AG04449 (cell line): ENCODE data around the gene CMIP.

Experiments used
- CTCF ChIA-PET: fragments of 350-600 bp; formaldehyde crosslinking; extraction: SDS; loops from one replicate; lab custom pipeline; 2021; ENCODE audit warnings: antibody characterized with exemption; lab: Yijun Ruan, JAX
- POLR2A ChIA-PET: fragments of 400-600, 350-600 bp; formaldehyde crosslinking; extraction: SDS; loops from one replicate; lab custom pipeline; 2020; ENCODE audit warnings: antibody characterized with exemption, inconsistent platforms; lab: Yijun Ruan, JAX
- DNase-seq: peaks from one replicate; pipeline ENCODE4 v3.0.0-alpha.2; 2010; ENCODE audit warnings: low read depth, low spot score
- H3K4me3 ChIP-seq: 2 replicates; pipeline ENCODE4 v1.5.1; 2011; ENCODE audit warnings: low read depth, mild to moderate bottlenecking, control low read depth, low read length
- TF ChIP-seq, protein P1 (sequence below): IDR thresholded peaks from one replicate; pipeline ENCODE4 v1.5.1; 2011; ENCODE audit warnings: mild to moderate bottlenecking, moderate library complexity, low read length, control low read depth, inconsistent platforms; ENCODE audit not compliant: insufficient read depth; ENCODE audit errors: missing control alignments

CMIP gene

DNA sequence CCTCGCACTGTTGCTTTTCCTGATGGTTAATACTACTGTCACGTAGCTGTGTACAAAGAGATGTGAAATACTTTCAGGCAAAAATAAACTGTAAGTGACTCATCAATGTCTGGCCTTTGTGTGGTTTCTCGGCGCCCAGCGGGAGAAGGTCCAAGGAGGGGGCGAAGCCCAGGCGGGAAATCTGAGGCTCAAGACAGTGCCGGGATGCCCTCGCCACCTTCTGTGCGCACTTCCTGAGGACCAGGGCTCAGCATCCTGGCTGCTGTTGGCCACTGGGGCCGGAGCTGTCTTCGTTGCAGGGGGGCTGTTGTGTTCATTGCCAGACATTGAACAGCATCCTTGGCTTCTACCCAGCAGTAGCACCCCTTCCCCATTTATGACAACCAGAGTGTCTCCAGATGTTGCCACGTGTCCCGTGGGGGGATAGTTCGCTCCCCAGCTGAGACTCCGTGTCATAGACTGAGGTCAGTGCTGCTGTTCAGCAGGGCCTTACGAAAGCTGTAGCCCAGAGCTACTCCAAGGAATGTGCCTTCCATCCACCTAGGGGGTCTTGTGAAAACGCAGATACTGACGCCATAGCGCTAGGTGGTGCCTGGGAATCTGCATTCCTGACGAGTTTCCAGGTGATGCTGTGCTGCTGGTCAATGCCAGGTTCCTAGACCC lies 267.2 kb downstream of the CMIP start:
- TF ChIP-seq, protein P1, sequence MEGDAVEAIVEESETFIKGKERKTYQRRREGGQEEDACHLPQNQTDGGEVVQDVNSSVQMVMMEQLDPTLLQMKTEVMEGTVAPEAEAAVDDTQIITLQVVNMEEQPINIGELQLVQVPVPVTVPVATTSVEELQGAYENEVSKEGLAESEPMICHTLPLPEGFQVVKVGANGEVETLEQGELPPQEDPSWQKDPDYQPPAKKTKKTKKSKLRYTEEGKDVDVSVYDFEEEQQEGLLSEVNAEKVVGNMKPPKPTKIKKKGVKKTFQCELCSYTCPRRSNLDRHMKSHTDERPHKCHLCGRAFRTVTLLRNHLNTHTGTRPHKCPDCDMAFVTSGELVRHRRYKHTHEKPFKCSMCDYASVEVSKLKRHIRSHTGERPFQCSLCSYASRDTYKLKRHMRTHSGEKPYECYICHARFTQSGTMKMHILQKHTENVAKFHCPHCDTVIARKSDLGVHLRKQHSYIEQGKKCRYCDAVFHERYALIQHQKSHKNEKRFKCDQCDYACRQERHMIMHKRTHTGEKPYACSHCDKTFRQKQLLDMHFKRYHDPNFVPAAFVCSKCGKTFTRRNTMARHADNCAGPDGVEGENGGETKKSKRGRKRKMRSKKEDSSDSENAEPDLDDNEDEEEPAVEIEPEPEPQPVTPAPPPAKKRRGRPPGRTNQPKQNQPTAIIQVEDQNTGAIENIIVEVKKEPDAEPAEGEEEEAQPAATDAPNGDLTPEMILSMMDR, result no peak
- ChIA-PET CTCF (interaction anchor here (1.0 to 1.7 kb wide), 5 partner anchors 9 to 309 kb away, joined by 3 to 7 read pairs (median 4); no protein-coding TSS in a partner anchor), POLR2A (interaction anchor here (1.1 kb wide), 1 partner anchor 8 kb away, joined by 3 read pairs; no protein-coding TSS in a partner anchor)
- no peak overlapping the region for H3K4me3 ChIP-seq
- DNase-seq, result peak; percentile 69

DNA sequence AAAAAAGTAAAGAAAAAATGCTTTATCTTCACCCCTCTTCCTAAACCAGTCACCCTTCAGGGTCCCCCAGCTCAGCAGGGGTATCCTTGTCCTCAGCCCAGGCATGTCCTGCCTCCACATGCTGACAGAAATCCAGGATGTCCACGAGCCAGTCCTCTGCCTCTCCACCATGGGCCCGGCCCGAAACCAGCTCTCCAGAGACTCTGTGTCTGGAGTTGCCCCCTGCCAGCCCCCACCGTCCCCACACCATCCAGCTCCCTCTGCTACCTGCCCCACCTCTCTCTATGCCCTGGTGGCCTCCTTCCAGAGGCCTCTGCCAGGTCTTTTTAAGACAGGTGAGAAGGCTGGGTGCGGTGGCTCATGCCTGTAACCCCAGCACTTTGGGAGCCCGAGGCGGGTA lies 268.1 kb downstream of the CMIP start:
- ChIA-PET CTCF (interaction anchor here (1.0 to 2.9 kb wide), 7 partner anchors 10 to 345 kb away, joined by 3 to 10 read pairs (median 7); no protein-coding TSS in a partner anchor), POLR2A (interaction anchor here (0.6 kb wide), 1 partner anchor 443 kb away, joined by 4 read pairs; no protein-coding TSS in a partner anchor)
- DNase-seq, result no peak
- TF ChIP-seq, protein P1, result no peak
- H3K4me3 ChIP-seq, result no peak overlapping the region

DNA sequence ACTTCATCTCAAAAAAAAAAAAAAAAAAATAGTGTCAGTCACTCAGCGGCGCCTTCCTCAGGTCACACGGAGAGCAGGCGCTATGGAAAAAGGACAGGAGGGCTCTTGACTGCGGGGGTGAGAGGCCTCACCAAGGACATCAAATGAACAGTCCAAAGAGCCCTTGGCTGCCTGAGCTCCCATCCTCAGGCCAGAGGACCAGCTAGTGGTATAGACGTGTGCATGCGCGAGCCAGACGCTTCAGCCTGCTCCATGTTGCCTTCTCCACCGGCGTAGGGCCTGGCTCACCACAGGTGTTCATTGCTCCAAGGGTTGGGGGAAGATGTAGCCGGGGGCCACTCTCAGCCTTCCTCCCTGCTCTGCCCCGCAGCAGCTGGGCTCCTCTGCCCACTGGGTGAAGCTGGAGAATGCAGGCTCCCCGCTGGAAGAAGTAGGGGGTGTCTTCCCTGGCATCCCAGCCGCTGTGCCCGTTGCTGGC lies 268.7 kb downstream of the CMIP start:
- no peak overlapping the region for H3K4me3 ChIP-seq
- CTCF ChIA-PET, result interaction anchor here (0.8 to 2.9 kb wide), 7 partner anchors 10 to 346 kb away, joined by 3 to 10 read pairs (median 7); no protein-coding TSS in a partner anchor
- POLR2A ChIA-PET, result interaction anchor here (0.6 kb wide), 1 partner anchor 443 kb away, joined by 4 read pairs; no protein-coding TSS in a partner anchor
- TF ChIP-seq, protein P1, result no peak
- no peak for DNase-seq

DNA sequence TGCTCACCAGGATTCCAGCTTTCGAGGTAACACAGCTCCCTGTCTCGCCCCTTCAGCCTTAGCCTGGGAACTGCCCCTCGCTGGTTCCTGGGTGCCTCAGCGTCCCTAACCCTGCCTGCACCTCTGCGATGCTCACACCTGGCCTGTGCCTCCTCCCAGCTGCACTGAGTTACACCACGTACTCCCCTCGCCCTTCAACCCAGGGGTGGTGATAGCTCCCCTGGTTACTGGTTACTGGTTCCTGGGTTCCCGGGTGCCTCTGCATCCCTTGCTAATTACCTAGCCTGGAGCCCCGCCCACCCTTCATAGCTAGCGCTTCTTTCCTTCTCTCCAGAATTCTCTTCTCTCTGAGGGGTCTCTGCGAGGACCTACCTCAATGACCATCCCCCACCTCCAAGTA lies 269.2 kb downstream of the CMIP start:
- no peak for DNase-seq
- ChIA-PET CTCF (interaction anchor here (0.8 to 2.9 kb wide), 6 partner anchors 9 to 346 kb away, joined by 3 to 10 read pairs (median 6); no protein-coding TSS in a partner anchor), POLR2A (no interaction called here)
- H3K4me3 ChIP-seq, result no peak overlapping the region
- TF ChIP-seq, protein P1, result no peak

DNA sequence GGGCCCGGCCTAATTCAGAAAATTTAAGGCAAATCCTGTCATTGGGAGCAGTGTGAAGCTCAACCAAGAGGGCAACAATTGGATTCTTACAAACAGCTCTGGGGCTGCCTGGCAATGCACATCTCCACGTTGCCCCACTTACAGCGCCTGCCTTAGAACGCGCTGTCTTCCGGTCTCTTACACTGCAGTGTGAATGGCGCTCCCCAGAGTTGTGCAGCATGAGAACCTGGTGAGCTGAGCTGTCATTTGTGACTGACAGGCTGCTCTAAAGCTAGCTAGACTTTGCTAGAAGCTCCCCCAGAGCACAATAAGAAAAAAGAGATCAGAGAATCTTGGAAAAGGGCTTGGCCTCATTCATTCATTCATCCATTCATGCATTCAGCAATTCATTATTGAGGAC lies 270.0 kb downstream of the CMIP start:
- ChIA-PET POLR2A (no interaction called here), CTCF (interaction anchor here (0.8 to 2.9 kb wide), 7 partner anchors 8 to 349 kb away, joined by 3 to 10 read pairs (median 5); no protein-coding TSS in a partner anchor)
- TF ChIP-seq, protein P1, result no peak
- H3K4me3 ChIP-seq, result no peak overlapping the region
- no peak for DNase-seq
